HCT116 (cell line): ENCODE results near the gene HOXA7. TPM values are rescaled to one million over a fixed set of nuclear protein-coding genes. Genes with fewer than 3 reads are reported as not detected.

Experiments used
- ATAC-seq: fragments of 200-7000 bp; cut with Tn5 transposase; 2 replicates; pipeline ENCODE4 v1.9.1; 2020; ENCODE audit warnings: mild to moderate bottlenecking, moderate library complexity
- BruUV-seq: library from RNA; stranded (reverse); fragments of 400-500 nt; replicated peaks from 2 replicates; lab custom pipeline; 2021; lab: Mats Ljungman, UMichigan
- CTCF ChIA-PET: fragments of 300-600 bp; sonication (Branson Sonifier 250); formaldehyde crosslinking; loops from one replicate; lab custom pipeline; 2021; ENCODE audit warnings: antibody characterized with exemption; lab: Charles Lee
- POLR2A ChIA-PET: fragments of 300-600, 350-600 bp; sonication (Branson Sonifier 250); formaldehyde crosslinking; loops from one replicate; lab custom pipeline; 2021; ENCODE audit warnings: antibody characterized with exemption; lab: Charles Lee
- RAD21 ChIA-PET, 2 experiments: fragments of 300-600 bp; sonication (Branson Sonifier 250); formaldehyde crosslinking; loops; one replicate each; lab custom pipeline; 2023; ENCODE audit warnings: low total read pairs in 2 of 2; ENCODE audit not compliant: uncharacterized antibody in 2 of 2, unreplicated experiment in 2 of 2, low non-redundant PET in 1 of 2; lab: Charles Lee
- DNase-seq: peaks from one replicate; pipeline ENCODE4 v3.0.0-alpha.2; 2010; ENCODE audit warnings: low read depth, low spot score
- H2AFZ ChIP-seq: fragments of 200-600 bp; shearing (Covaris generic), sonication (generic); 2 replicates; pipeline ENCODE4 v1.6.1; 2017; ENCODE audit warnings: low read depth, mixed run types, mixed read lengths, antibody characterized with exemption, low read length; ENCODE audit not compliant: poor library complexity, severe bottlenecking
- H3K27ac ChIP-seq: 2 replicates; pipeline ENCODE4 v1.5.1; 2012; ENCODE audit warnings: low read depth, low read length
- H3K27me3 ChIP-seq: fragments of 200-600 bp; sonication (generic); 2 replicates; pipeline ENCODE4 v1.6.1; 2016; ENCODE audit warnings: mixed run types, low read length, mixed read lengths; ENCODE audit not compliant: insufficient read depth
- H3K36me3 ChIP-seq, 2 experiments: fragments of 200-500 bp in 1 of 2; fragments of 200-600 bp in 1 of 2; sonication (Bioruptor generic) in 1 of 2; sonication (generic) in 1 of 2; 2 replicates each; pipeline versions ENCODE4 v1.5.1 to v1.6.1; 2014 to 2016; ENCODE audit warnings: low read length in 2 of 2, inconsistent platforms in 1 of 2, mixed read lengths in 1 of 2, mixed run types in 1 of 2; ENCODE audit not compliant: insufficient read depth in 2 of 2, control insufficient read depth in 1 of 2
- H3K4me1 ChIP-seq, 2 experiments: fragments of 200-600 bp in 1 of 2; sonication (generic) in 1 of 2; 2 replicates each; pipeline versions ENCODE4 v1.5.1 to v1.6.1; 2012 to 2017; ENCODE audit warnings: low read length in 2 of 2, inconsistent platforms in 1 of 2, mild to moderate bottlenecking in 1 of 2, mixed read lengths in 1 of 2, mixed run types in 1 of 2, moderate library complexity in 1 of 2; ENCODE audit not compliant: insufficient read depth in 2 of 2, control insufficient read depth in 1 of 2
- H3K4me2 ChIP-seq: fragments of 200-600 bp; sonication (generic); 2 replicates; pipeline ENCODE4 v1.6.1; 2017; ENCODE audit warnings: mixed run types, low read length, mixed read lengths
- H3K4me3 ChIP-seq, 2 experiments: fragments of 200-600 bp in 1 of 2; sonication (generic) in 1 of 2; replicated peaks in 1 of 2; 2 replicates each; pipeline ENCODE4 v1.5.1; 2011 to 2016; ENCODE audit warnings: low read length in 2 of 2, control low read depth in 1 of 2, low read depth in 1 of 2, mild to moderate bottlenecking in 1 of 2, mixed read lengths in 1 of 2, mixed run types in 1 of 2
- H3K79me2 ChIP-seq: fragments of 200-600 bp; sonication (generic); 2 replicates; pipeline ENCODE4 v1.6.1; 2017; ENCODE audit warnings: mild to moderate bottlenecking, mixed run types, low read length, moderate library complexity, mixed read lengths; ENCODE audit not compliant: insufficient read depth
- H3K9ac ChIP-seq: fragments of 200-600 bp; sonication (generic); 2 replicates; pipeline ENCODE4 v1.6.1; 2016; ENCODE audit warnings: low read length, mixed read lengths
- H3K9me2 ChIP-seq: fragments of 200-600 bp; sonication (generic), shearing (Covaris generic); 2 replicates; pipeline ENCODE4 v1.6.1; 2017; ENCODE audit warnings: mixed run types, mild to moderate bottlenecking, moderate library complexity; ENCODE audit not compliant: insufficient read depth
- H3K9me3 ChIP-seq, 2 experiments: fragments of 200-500 bp in 1 of 2; fragments of 200-600 bp in 1 of 2; sonication (Bioruptor generic) in 1 of 2; sonication (generic) in 1 of 2; 2 replicates each; pipeline ENCODE4 v1.6.1; 2014 to 2017; ENCODE audit warnings: low read length in 2 of 2, mixed read lengths in 2 of 2, inconsistent platforms in 1 of 2, low read depth in 1 of 2, mild to moderate bottlenecking in 1 of 2, mixed run types in 1 of 2, moderate library complexity in 1 of 2; ENCODE audit not compliant: control insufficient read depth in 1 of 2, insufficient read depth in 1 of 2
- H4K20me1 ChIP-seq: fragments of 200-600 bp; sonication (generic), shearing (Covaris generic); 2 replicates; pipeline ENCODE4 v1.6.1; 2017; ENCODE audit warnings: mixed run types, mild to moderate bottlenecking, moderate library complexity; ENCODE audit not compliant: insufficient read depth
- FOSL1 ChIP-seq: IDR thresholded peaks from 2 replicates; pipeline ENCODE4 v1.6.1; 2012; ENCODE audit warnings: low read depth
- MAX ChIP-seq: IDR thresholded peaks from 2 replicates; pipeline ENCODE4 v1.6.1; 2012
- POLR2A ChIP-seq: IDR thresholded peaks from 2 replicates; pipeline ENCODE4 v1.7.0; 2011; ENCODE audit warnings: borderline replicate concordance; ENCODE audit not compliant: insufficient read depth, insufficient read length; ENCODE audit errors: extremely low read depth
- SP1 ChIP-seq: IDR thresholded peaks from 2 replicates; pipeline ENCODE4 v1.6.1; 2012; ENCODE audit warnings: low read depth
- SRF ChIP-seq: IDR thresholded peaks from 2 replicates; pipeline ENCODE4 v1.6.1; 2012; ENCODE audit warnings: low read depth
- intact Hi-C: fragments of 100-400 bp; cut with micrococcal nuclease; formaldehyde crosslinking; loops from 2 replicates; pipeline ENCODE4 v1.10.0; 2022
- total RNA-seq: library from RNA; stranded (reverse); gene quantifications from one replicate; pipeline ENCODE4 v1.2.1, GENCODE V29; 2021; ENCODE audit not compliant: unreplicated experiment
- TF ChIP-seq, protein P1 (sequence below): IDR thresholded peaks from 2 replicates; pipeline ENCODE4 v1.6.1; 2012
- TF ChIP-seq, protein P2 (sequence below), 3 experiments: fragments of 200-600 bp in 1 of 3; sonication (generic) in 1 of 3; IDR thresholded peaks in 2 of 3; conservative IDR thresholded peaks in 1 of 3; 2 replicates each; pipeline ENCODE4 v1.5.1; 2012 to 2017; ENCODE audit warnings: low read depth in 2 of 3, low read length in 2 of 3, antibody characterized with exemption in 1 of 3, borderline replicate concordance in 1 of 3, control low read depth in 1 of 3, mild to moderate bottlenecking in 1 of 3, mixed read lengths in 1 of 3, mixed run types in 1 of 3, moderate library complexity in 1 of 3; ENCODE audit not compliant: insufficient read depth in 1 of 3

HOXA7 gene
- total RNA-seq, 1 experiment from 2014 or later = 15.0 TPM

DNA sequence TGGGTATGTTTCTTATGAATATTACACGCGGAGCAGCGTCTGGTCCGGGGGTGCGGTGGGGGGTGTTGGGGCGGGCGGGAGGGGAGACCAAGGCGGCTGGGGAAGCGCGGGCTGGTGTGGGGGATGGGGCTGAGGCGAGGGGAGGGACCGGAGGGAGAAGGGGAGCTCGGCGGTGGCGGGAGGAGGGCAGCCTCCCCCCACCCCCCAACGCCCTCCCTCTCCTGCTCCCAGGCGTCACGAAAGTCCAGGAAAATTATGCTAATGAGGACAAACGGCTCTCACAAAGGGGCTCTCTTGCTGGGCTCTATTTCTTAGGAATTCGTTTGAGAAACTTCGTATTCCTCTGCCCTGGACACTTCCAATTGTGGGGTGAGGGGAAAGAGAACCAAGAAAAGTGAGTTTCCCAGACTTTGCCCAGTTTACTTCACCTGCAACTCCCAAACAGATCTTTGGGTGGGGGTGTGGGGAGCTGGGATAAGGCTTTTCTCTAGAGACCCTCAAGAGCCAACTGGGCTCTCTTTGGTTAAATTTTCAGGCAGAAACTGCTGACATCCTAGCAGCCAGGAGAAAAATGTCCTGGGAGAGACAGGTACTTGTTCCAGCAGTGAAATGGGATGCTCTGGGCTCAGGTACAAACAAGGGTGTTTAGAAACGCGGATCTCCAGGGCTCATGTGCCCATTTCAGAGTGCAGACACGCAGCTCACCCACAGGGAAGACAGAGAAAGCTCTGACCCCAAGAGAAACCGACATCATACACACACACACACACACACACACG lies 42.3 kb downstream of the HOXA7 start:
- BruUV-seq = TSS peak; percentile 73
- no peaks in the 10 kb centered on the region for H3K36me3 ChIP-seq
- no peaks in the 10 kb centered on the region for H4K20me1 ChIP-seq
- peak; percentile 30 for ATAC-seq
- no peak for DNase-seq
- no peaks in the 10 kb centered on the region for H3K9me2 ChIP-seq
- H3K4me3 ChIP-seq = peak overlapping the region; percentile 57 to 60
- H3K9ac ChIP-seq = peak overlapping the region; percentile 67
- peak overlapping the region; percentile 89 for H3K4me2 ChIP-seq
- intact Hi-C loops = loop anchor here (2.0 kb wide), 1 partner anchor 17 kb away; the partner anchor contains the start of gene HOXA4
- H3K27ac ChIP-seq = peak overlapping the region; percentile 60
- ChIA-PET POLR2A (interaction anchor here (0.5 to 2.4 kb wide), 6 partner anchors 16 to 450 kb away, joined by 3 to 8 read pairs (median 4); partner anchors contain the start of genes HOXA1, HOXA4 and SKAP2), RAD21 (interaction anchor here in 1 of 2 experiments (1.5 kb wide), 1 partner anchor 259 kb away, joined by 3 read pairs; no protein-coding TSS in a partner anchor), CTCF (no interaction called here)
- H3K9me3 ChIP-seq = no peaks in the 10 kb centered on the region
- H3K79me2 ChIP-seq = peaks cover 20% of the 10 kb centered on the region
- H3K27me3 ChIP-seq = peaks cover 7% of the 10 kb centered on the region; the same call in 1 of the 2 replicates
- H2AFZ ChIP-seq = no peak overlapping the region
- TF ChIP-seq, protein P1, sequence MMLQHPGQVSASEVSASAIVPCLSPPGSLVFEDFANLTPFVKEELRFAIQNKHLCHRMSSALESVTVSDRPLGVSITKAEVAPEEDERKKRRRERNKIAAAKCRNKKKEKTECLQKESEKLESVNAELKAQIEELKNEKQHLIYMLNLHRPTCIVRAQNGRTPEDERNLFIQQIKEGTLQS = no peak
- TF ChIP-seq, protein P2, sequence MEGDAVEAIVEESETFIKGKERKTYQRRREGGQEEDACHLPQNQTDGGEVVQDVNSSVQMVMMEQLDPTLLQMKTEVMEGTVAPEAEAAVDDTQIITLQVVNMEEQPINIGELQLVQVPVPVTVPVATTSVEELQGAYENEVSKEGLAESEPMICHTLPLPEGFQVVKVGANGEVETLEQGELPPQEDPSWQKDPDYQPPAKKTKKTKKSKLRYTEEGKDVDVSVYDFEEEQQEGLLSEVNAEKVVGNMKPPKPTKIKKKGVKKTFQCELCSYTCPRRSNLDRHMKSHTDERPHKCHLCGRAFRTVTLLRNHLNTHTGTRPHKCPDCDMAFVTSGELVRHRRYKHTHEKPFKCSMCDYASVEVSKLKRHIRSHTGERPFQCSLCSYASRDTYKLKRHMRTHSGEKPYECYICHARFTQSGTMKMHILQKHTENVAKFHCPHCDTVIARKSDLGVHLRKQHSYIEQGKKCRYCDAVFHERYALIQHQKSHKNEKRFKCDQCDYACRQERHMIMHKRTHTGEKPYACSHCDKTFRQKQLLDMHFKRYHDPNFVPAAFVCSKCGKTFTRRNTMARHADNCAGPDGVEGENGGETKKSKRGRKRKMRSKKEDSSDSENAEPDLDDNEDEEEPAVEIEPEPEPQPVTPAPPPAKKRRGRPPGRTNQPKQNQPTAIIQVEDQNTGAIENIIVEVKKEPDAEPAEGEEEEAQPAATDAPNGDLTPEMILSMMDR (IDR thresholded peaks at IDR 0.05 in 2 of 3, conservative IDR thresholded peaks at IDR 0.05 in 1 of 3; ENCODE audit: borderline replicate concordance in 1 of 3, insufficient read depth in 1 of 3, low read depth in 2 of 3, low read length in 2 of 3) = no peak
- TF ChIP-seq FOSL1 (no peak), SP1 (no peak), SRF (no peak), MAX (no peak), POLR2A (no peak)
- TF ChIP-seq, all 23 proteins: peak for 0
- H3K4me1 ChIP-seq = peaks cover 57 to 71% of the 10 kb centered on the region in 2 experiments
